SHP77 treated with DMSO at 0.1 percent for 48 hours (cell line): ENCODE data around the gene P4HA3.

Experiments used
- DNase-seq: peaks from one replicate; lab custom pipeline; 2025; lab: John Stamatoyannopoulos, UW

P4HA3 gene

DNA sequence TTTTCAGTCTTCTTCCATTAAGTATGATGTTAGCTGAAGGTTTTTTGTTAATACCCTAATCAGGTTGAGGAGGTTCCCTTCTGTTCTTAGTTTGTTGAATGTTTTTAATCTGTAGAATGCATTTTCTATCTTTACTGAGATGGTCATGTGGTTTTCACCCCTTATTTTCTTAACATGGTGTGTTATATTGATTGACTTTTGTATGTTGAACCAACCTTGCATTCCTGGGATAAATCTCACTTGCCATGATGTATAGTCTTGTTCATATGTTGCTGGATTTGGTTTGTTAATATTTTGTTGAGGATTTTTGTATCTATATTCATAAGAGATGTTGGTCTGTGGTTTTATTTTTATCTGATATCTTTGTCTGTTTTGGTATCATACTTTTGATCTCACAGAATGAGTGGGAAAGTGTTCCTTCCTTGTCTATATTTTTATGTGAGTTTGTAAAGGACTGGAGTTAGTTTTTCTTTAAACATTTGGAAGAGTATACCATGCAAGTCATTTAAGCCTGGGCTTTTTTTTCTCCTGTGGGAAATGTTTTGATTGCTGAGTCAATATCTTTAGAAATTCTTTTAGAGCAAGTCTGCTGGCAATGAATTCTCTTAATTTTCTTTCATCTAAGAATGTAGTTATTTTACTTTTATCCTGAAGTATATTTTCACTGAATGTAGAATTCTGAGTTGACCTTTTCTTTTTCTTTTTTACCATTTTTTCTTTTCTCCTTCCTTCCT lies 5.5 kb upstream of the P4HA3 start:
- DNase-seq, result no peak

DNA sequence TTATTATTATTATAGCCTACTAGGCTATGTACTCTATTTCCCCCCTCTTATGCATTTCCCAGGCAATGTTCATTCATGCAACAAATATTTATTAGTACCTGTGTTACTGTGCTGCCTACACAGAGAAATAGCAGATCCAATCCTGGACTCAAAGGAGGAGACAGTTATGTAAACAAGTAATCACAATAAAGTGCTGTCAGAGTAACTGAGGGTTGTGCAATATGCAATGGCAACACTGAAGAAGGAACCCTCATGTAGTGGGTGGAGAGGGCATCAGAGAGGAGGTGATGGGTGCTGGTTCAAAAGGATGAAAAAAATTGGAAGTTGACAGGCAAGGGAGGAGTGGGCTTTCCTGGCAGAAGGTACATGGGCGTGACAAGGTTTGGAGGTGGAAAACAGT lies 886 bp upstream of the P4HA3 start:
- no peak for DNase-seq

DNA sequence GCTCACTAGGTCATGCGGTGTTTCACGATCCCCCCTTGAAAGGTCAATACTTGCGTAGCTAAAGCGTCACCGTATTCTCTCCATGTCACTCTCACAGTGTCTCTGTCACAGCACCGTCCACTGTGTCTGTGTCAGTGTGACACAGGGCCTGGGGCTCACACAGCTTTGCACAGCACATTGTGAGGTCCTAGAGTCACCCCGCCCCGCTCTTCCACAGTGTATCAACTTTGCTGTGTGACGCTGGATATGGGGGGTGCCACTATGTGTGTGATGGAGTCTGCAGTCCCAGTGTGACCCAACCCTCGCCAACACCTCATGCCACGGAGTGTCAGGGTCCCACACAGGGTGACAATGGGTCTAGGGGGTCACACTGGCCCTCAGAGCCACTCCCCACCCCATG lies 583 bp downstream of the P4HA3 start:
- no peak for DNase-seq

DNA sequence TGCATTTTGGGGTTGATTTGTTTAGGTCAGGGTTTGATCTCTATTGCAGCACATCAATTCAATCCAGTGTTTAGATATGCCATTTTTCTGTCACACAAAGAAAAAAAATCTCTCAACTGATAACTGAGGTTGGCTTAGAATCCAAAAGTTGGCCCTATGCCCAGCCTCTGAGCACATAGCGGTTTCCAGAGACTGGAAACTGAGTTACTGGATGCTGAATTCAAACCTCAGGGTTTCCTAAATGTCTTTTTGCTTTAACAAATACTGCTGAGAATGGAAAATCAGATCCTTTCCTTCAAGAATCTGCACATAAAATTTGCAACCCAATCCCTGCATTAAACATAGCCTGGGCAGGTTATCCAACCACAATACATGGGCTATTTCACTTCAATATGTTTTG lies 4.0 kb downstream of the P4HA3 start:
- no peak for DNase-seq

DNA sequence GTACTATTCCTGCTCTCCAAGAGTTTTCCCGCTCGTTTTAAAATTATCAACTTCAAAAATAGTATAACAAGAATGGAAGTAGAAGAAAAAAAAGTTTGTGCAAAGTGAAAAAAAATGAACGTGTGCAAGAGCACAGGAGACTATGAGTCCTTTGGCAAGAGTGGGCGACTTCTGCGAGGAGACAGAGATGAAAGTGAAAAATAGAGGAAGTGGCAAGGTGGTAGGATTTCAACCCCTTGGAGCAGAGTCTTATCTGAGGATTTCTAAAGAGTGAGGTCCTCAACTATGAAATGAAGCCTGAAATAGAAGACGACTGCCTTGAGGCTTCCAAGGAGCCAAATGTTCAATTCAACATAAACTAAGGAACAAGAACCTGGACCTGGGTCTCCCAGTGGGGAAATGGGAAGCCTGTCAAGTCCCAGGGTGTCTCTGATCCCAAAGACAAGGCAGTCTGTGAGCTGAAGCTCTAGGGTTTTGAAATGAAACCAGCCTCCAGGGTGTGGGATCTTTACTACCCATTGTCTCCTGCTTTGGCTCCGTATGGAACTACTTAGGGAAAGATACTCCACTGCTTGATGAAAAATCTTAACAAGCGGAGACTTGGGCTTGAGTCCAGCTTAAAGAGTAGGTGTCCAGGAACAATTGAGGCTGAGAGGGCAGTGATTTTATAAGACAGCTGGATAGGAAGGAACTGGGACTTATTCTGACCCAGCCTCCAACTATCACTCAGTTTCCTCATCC lies 4.8 kb downstream of the P4HA3 start:
- DNase-seq, result no peak

DNA sequence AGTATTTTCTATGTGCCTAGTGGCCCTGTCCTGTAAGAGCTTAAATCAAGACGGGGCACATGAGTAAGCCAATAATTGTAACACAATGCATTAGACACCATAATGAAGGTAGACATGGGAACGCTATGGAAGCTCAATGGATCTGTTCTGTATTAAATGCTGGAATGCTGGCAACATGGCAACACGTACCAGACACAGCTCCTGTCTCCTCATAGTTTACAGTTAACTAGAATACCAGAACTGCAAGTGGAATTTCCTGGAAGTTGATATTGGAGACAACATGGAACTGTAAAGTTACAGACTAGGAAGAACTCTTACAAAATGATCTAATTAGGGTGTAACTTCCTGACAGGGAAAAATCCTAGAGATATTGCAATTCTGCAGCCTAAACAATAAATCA lies 12.4 kb downstream of the P4HA3 start:
- no peak for DNase-seq

DNA sequence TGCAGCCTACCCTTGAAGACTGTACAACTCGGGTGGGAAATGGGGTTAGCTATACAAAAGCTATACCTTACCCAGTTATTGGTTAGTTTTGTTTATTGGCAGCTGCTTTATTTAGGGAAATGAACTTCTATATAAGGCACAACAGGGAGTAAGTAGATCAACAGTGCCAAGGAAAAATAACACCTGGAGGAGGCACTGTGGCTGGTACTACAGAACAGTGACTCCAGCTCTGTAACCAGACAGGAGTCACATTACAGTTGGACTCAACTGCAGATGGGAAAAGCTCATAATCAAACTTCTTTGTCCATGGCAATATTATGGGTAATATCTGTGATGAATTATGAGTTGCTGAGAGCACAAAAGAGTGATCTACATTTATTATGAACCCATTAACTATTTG lies 14.0 kb downstream of the P4HA3 start:
- no peak for DNase-seq

DNA sequence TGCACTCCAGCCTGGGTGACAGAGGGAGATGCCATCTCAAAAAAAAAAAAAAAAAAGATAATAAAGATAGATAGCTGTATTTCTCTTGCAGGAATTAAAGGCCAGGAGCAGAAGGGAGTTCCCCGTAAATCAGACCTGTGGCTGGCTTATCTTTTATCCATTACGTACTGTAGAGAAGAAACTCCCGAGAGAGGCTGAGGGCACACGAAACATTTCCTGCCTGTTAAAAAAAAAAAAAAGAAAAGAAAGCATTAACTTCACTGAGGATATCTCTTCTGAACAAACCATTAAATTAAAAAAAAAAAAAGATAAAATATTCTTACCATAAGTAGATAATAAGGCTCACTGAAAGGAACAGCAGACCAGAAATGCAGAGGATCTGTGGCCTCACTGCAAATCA lies 22.5 kb downstream of the P4HA3 start:
- no peak for DNase-seq

DNA sequence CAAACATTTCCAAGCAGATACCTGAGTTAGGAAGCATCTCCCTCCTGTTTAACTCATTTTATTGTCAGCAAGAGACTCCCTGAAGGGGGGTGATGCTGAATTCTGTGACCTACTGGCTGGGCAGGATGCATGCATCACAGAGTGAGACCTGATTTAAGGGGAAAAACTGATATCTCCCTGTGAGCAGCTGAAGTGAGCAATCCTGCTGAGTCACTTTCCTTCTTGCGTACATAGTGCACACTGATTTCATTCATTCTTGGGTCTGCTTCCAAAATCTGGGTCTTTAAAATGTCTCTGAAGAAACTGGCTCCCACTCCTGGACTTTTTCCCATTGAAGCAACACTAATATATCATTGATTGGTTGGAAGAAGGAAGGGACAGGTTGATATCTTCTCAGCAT lies 23.3 kb downstream of the P4HA3 start:
- peak; percentile 35 for DNase-seq

DNA sequence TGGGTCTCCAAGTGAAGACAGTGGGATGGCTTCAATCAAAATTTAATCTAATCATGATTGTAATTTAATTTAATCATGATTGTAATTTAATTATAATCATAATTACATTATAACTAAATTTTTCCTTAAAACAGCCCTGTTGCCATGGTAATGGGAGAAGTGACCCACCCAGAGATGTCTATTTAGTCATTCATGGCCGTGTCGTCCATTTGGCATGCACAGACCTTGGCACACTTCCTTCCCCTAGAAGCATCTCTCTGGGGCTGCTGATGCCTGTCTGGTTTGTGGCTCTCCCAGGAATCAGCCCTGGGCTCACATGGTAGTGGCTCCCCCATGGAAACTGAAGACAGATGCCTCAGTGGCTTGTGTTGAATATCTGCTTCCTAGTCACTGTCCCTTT lies 27.0 kb downstream of the P4HA3 start:
- DNase-seq, result no peak

DNA sequence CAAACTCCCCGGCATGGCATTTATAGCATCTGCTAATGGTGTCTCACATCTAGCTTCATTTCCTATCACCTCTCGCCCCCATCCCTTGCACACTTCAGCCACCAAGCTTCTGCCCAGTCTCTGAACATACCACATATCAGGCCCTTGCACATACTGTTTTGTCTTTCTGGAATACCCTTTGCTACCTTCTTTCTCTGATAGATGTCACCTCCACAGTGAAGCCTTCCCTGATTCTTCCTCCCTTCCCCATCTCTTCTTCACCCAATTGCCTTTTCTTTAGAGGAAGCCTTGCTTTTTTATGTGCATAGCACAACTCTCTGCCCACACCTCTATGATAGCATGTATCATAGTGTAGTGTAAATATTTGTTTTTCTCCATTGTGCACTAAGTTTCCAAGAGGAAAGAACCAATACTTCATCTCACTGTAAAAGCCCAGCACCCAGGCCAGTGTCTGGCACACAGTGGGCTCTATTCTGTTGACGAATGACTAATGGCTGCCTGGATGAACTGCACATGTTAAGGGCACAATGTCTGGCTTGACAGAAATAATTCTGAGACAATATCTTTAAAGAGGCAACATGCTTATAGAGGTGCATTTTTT lies 27.8 kb downstream of the P4HA3 start:
- no peak for DNase-seq

DNA sequence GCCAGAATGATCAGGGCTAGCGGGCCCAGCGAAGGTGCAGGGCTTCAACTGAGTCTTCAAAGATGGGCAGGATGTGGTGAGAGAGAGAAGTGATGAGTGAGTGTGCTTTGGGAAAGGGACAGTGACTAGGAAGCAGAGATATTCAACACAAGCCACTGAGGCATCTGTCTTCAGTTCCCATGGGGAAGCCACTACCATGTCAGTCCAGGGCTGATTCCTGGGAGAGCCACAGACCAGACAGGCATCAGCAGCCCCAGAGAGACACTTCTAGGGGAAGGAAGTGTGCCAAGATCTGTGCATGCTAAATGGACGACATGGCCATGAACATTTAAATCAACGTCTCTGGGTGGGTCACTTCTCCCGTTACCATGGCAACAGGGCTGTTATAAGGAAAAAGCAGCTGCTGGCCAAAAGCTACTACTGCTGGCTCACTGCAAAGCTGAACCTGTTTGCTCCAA lies 28.5 kb downstream of the P4HA3 start:
- DNase-seq, result no peak

DNA sequence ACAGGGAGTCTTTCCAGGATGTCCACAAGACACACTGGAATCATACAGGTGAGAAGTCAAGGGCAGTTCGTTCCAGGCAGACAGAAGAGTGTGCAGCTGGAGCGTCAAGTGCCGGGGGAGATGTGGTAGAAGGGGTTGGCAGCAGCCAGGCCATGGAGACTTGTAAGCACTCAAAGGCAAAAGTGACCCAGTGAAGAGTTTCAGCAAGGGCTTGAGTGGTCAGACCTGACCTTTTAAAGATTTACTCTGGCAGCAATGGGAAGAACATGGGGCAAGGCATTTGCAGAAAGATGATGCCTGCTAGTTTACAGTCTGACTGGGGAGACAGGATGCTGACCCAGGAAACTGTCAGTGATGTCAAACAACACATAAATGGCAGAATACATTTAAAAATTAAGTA lies 29.0 kb downstream of the P4HA3 start:
- no peak for DNase-seq

DNA sequence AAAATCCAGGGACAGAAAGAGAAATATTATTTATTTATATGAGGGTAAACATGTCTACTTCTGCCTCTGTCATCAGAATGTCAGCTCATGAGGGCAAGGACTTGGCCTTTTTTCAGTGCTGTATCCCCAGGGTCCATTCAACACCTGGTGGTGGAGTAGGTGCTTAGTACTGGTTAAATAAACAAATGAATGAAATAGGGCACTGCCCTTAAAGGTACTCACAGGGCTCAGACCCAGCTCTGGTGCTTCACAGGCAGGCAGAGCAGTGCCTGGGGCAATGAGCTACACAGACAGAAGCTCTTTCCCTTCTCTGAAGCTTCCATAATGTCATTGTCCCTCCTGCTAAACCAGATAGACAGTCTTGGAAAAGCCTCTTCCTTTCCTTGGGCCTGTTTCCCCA lies 30.9 kb downstream of the P4HA3 start:
- DNase-seq, result peak; percentile 83

DNA sequence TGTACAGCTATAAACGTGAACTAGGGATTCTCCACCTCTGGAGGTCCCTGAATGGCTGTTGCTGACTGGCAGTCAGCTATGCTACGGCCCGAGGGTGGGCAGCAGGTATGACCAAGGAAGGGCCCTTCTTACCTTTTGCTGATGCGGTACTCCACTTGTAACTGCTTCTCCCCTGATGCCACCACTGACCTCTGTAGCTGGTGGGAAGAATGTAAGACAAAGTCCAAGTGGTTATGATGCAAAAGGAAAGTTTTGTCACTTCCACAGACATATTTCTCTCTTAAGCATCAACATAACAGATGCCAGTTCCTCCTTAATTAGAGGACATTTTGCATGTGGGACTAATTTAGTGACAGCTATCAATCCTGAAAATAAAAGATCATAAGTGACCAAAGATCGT lies 32.2 kb downstream of the P4HA3 start:
- no peak for DNase-seq

DNA sequence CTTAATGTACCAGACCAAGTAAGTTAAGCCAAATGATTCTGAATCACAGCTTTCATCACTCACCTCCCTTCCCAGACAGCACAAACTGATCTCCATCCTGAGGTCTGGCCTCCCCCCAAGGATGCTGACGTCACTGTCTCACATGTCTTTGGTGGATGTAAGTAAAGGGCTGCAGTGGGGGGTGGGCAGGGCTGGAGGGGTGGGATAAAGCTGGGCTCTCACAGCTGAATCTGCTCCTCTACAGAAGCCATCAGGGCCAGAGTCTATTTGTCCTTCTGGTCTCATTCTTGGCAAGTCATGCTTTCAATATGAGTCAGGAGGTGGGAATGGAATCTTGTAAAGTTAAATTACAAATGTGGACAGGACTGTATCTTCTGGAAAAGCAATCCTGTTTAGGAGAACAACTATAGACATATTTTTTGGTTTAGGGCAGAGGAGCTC lies 32.7 kb downstream of the P4HA3 start:
- DNase-seq, result no peak

DNA sequence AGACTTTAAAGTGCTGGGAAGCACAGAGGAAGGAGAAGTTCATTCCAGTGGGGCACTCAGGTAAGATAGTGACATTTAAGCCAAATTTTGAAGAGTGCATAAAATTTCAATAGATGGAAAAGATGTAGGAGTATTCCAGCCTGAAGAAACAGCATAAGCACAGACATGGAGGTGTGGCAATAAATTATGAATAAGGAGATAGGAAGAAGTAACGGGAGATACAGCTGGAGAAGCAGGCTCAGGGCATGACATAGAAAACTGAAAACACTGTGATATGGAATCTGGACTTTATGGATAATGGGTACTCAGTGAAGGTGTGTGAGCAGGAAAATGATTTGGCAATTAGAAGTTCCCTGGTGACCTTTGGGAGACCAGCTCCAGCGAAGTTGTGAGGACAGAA lies 33.3 kb downstream of the P4HA3 start:
- no peak for DNase-seq

DNA sequence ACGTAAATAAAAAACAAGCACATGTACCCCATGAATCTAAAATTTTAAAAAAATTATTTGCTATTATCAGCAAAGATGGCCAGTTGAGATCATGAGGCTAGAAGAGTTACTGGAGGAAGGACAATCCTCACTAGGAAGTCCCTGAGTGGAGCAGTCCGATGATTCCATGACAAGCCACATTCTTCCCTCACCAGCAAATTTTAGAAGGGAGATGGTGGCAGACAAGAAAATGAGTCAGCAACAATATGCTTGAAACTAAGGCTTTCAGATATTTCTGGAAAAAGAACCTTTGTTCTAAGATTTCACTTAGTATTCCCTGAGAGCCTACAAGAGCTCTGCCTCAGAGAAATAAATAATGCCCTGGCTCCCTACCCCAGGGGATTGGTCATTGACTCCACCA lies 34.9 kb downstream of the P4HA3 start:
- no peak for DNase-seq

DNA sequence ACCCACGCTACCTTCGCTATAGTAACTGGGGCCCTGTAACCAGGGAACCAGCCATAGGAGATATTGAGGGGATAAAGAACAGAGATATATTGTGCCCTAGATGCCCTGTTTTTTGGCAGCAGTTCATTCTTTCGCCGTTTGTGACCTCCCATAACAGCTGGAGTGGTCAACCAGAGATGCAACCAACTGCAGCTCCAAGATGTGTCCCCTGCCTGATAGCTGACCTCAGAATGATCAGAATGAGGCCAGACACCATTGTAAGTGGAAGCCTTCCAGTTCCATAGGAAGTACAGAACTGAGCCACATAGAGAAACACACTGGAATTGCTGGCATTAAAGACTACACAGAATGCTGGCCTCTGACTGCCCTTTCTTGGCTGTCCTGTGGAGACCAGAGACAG lies 39.2 kb downstream of the P4HA3 start:
- DNase-seq, result no peak

DNA sequence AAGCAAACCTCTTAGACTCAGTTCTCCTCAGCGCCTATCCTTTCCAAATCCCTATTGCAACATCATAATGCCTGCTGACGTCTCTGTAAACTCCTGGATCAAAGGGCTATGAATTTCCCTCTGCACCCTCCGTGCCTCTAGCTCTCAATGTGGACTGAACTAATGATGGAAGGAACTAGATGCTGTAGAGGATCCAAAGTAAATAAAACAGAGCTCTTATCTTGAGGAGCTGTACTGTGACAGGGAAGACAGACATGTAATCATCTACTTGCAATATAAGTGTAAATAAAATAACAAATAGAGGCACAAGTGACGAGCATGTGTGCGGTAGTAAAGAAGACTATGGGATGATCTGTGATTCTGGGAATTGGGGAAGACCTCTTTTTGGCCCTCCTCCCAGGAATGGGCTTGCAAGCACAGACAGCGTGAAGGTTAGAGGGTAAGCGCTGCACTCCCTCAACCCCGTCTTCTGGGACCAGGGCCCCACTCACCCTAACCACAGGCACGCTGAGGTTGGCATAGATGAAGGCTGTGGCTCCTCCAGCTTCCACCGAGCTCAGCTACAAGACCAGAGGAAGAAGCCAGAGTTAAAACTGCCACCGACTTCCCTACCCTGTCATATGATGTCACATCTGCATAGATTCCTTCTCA lies 42.2 kb downstream of the P4HA3 start:
- no peak for DNase-seq

DNA sequence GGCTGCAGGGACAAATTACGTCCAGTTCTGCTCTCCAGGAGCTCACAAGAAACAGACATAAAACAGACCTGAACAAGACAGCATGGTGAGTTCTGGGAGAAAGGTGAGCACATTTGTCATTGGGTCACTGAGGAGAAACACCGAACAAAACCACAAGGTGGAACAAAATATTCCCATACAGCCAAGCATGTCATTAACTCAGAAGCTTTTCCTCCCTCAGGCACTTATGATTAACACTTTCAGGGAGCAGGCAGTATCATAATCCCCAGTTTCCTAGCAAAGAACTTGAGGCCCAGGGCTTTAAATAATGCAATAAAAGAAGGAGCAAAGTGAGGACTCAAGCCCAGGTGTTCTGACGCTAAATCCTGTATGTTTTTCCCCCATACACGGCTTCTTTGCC lies 43.0 kb downstream of the P4HA3 start:
- DNase-seq, result no peak

DNA sequence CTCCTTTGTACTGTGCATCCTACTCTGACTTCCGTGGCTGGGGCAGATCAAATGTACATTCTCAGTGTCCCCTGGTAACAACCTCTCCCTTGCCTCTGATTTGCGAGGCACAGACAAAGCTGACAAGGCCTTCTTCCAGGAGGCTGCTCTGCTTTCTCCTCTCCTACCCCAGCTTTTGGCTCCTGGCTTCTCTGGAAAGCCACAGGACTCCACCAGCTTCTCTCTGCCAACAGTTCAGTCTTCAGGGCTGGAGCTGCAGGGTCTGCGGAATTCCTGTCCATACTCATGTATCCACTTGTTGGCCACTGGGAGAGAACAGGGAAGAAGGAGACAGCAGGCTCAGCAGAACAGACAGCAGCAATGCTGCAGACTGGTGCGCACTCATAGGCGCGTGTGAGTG lies 44.4 kb downstream of the P4HA3 start:
- no peak for DNase-seq

DNA sequence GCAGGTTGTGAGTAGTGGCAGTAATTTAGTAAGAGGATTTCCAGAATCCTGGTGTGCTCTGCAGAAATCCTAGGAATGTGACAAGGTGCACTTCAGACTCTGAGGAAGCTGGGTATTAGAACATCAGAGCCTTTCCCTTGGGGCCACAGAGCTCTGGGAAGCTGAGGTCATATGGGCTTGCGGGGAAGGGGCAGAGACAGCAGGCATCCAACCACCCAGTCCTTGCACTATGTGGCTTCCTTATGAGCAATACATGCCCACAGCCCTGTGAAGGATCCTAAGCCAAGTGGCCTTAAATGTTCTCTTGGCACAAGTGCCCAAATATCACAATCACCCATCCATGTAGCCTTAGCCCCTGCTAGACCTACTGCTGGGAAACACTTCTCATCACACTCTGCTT lies 46.2 kb downstream of the P4HA3 start:
- no peak for DNase-seq
